Dendritic cell treated with granulocyte-macrophage colony-stimulating factor and Interleukin-4, amounts not matched to agents 40 ng/mL and 50 ng/mL, for 4 days (primary cell): ENCODE results near the gene DNAH10.
A peak's percentile ranks its signal among the peaks of the same experiment; 100 is the strongest.

Experiments used
- H3K27ac Mint-ChIP-seq: one replicate; pipeline ENCODE4 v1.8.0; 2022; ENCODE audit warnings: mild to moderate bottlenecking, mixed read lengths
- H3K27me3 Mint-ChIP-seq: one replicate; pipeline ENCODE4 v1.8.0; 2022; ENCODE audit warnings: mild to moderate bottlenecking, mixed read lengths
- H3K36me3 Mint-ChIP-seq: one replicate; pipeline ENCODE4 v1.8.0; 2022; ENCODE audit warnings: low read depth, mixed read lengths
- H3K4me1 Mint-ChIP-seq: one replicate; pipeline ENCODE4 v1.8.0; 2022; ENCODE audit warnings: low read depth, mixed read lengths
- H3K4me3 Mint-ChIP-seq: one replicate; pipeline ENCODE4 v1.8.0; 2022; ENCODE audit warnings: mild to moderate bottlenecking, moderate library complexity, mixed read lengths
- H3K9me3 Mint-ChIP-seq: one replicate; pipeline ENCODE4 v1.8.0; 2022; ENCODE audit warnings: mixed read lengths
- intact Hi-C: fragments of 100-400 bp; cut with micrococcal nuclease; formaldehyde crosslinking; loops from one replicate; pipeline ENCODE4 v1.15.0; 2022

DNAH10 gene

DNA sequence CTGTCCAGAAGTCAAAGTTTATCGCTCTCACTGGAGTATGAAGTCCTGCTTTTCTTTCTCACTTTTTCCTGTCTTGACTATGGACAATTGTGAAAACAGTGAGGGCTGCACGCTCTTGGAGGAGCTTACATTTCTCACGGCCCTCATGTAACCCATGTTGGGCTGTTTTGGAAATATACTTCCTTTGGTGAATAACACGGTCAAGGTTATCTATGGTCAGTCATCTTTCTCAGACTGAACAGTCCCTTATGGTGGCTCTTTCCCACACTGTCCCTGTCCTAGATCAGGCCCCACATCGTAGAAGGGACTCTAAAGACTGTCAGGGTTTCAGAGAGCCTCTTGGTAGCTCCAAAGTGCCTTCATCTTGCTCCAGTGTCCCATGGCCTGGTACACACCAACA is 203.3 kb downstream of the DNAH10 start:
- Mint-ChIP-seq H3K27ac (no peak overlapping the region), H3K36me3 (peaks cover 15% of the 10 kb centered on the region), H3K27me3 (no peaks in the 10 kb centered on the region), H3K4me3 (no peak overlapping the region), H3K4me1 (peaks cover 5% of the 10 kb centered on the region), H3K9me3 (no peaks in the 10 kb centered on the region)
- intact Hi-C loops = no loop called here

DNA sequence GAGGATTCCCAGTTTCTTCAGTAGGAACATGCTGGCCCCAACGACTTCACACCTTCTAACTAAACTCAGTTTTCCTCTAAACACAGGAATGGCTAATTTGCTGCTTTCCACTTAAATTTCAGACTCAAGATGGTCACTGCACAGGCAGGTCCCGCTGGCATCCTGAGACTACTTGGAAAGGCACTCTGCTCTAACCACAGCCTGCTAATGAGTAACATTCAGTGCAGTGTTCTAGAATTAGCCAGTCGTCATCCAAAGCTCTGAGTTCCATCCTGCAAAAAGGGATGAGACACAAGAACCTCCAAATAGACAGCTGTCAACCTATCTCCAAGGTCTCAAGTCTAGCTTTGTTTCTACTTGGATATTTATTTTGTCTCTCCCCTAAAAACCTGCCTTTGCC is 204.5 kb downstream of the DNAH10 start:
- Mint-ChIP-seq H3K27ac (no peak overlapping the region), H3K27me3 (no peaks in the 10 kb centered on the region), H3K9me3 (no peaks in the 10 kb centered on the region), H3K4me1 (peaks cover 9% of the 10 kb centered on the region), H3K36me3 (peaks cover 17% of the 10 kb centered on the region), H3K4me3 (no peak overlapping the region)
- intact Hi-C loops = no loop called here

DNA sequence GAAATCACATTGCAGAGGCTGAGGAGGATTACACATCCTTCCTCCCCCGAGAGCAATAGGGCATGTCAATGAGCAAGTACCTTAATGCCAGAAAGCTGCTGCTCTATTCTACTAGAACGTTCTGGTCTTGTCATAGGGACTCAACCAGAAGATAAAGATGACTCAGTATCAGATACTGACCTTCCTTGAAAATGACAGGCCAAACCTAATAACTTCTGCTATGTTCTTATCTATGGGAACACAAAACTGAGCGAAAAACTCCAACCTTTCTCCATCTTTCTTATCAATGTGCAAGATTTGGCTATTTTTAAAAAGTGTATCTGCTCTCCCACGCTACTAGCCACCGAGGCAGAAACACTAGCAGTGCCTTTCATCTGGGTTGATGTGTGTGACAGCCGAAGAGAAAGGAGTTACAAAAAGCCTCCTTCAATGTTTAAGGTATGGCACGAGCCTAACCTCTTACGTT is 205.1 kb downstream of the DNAH10 start:
- intact Hi-C loops = no loop called here
- Mint-ChIP-seq H3K36me3 (peaks cover 20% of the 10 kb centered on the region), H3K4me3 (no peak overlapping the region), H3K9me3 (no peaks in the 10 kb centered on the region), H3K27ac (no peak overlapping the region), H3K4me1 (peaks cover 11% of the 10 kb centered on the region), H3K27me3 (no peaks in the 10 kb centered on the region)

DNA sequence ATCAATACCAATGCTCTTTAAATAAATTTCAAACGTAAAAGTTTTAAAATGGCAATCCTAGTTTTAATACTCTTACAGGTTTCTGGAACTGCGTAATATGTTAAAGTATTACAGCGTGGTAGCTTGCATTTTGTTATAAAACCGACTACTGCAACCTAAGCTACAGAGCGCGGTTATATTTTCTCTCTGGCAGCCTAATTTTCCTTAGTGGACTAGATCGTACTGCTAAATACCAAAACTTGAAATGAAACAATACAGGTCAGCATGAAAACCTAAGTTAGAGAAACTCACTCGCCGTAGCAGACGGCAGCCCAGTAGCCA is 209.3 kb downstream of the DNAH10 start:
- peaks cover 22% of the 10 kb centered on the region for H3K36me3 Mint-ChIP-seq
- peak overlapping the region; percentile 83 for H3K4me3 Mint-ChIP-seq
- peak overlapping the region; percentile 70 for H3K27ac Mint-ChIP-seq
- H3K9me3 Mint-ChIP-seq = no peaks in the 10 kb centered on the region
- H3K4me1 Mint-ChIP-seq = peaks cover 24% of the 10 kb centered on the region
- intact Hi-C loops = no loop called here
- peaks cover 6% of the 10 kb centered on the region for H3K27me3 Mint-ChIP-seq

DNA sequence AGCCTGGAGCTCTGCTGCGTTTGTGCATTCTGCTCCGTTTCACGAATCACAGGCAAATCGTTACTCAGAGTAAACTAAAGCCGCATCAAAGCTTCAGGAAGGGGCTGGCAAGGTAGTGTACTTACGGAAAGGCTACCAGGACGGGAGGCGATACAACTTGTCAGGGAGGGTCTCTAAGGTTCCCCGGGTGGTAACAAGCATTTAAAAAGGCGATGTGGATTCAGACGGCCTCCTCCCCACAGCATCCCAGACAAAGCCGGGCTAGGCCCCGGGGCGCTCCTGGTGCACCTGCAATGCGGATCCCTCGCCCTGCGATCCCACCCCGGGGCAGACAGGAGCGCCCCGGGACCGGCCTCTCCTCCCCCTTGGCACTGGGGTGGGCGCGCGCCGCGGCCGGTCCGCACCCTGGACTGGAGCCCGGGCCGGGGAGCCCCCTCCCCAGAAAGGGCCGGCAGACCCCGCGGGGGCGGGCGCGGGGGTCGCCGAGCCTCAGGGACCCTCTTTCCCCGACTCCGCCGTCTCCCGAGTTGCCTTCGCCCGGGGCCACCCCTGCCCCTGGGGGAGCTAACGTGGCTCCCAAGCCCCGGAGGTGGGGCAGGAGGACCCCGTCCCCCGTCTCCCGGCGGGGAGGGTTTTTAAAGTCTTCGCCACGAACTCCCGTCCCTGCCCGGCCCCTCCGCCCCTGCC is 209.8 kb downstream of the DNAH10 start:
- H3K27me3 Mint-ChIP-seq = peaks cover 6% of the 10 kb centered on the region

DNA sequence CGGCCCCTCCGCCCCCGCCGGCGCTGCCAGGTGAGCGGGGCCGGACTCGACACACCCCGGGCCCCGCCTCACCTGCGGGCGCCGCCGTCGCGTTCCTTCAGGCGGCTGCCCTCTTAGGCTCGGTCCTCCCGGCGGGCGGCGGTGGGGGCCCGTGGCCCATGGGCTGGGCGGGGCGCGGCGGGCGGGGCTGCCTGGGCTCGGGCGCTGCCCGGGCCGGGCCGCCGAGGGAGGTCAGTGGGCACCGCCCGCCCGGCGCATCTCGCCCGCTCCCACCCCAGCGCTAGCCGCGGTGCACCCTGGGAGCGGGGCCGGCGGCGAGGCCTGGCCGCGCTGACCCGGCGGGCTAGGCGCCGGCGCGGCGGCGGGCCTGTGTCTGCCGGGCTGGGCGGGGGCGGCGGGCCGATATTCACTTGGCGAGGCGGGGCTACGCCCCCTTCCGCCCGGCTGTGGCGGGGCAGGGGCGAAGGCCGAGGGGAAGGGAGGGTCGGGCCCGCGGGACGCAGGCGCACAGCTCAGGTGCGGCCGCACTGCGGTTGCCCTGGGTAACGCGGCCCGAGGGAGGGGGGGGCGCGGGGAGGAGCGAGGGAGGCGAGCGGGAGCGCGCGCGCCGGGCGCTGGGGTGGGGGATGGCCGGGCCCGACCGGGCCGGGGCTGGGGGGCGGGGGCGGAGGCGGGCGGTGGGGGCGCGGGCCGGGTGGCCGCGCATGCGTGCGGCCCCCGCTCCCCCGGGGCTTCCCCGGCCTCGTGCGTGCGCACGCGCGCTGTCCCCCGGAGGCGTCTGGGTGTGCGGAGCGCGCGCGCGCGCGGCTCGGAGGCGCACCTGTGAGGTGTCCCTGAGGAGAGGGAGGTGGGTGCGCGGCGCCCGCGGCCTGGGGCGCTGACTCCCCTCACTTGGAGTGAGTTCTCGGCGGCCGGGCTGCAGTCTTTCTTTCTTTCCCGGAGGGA is 210.6 kb downstream of the DNAH10 start, which contains the start of the genes CCDC92 and ZNF664:
CCDC92 (minus strand) TSS at position 375 of the 945 bp plus-strand sequence. CDS start 28,526 bp downstream, outside the sequence.
ZNF664 (plus strand) TSS at position 759 of the 945 bp plus-strand sequence. CDS start 38,930 bp downstream, outside the sequence.
- H3K36me3 Mint-ChIP-seq = peaks cover 31% of the 10 kb centered on the region
- H3K4me1 Mint-ChIP-seq = peaks cover 24% of the 10 kb centered on the region
- H3K4me3 Mint-ChIP-seq = peak within 1 kb of the TSS; percentile 83
- H3K9me3 Mint-ChIP-seq = no peaks in the 10 kb centered on the region
- intact Hi-C loops = no loop called here
- H3K27me3 Mint-ChIP-seq = peaks cover 6% of the 10 kb centered on the region
- H3K27ac Mint-ChIP-seq = peak within 1 kb of the TSS; percentile 70

More for the DNA sequence above, 209.8 kb downstream of the DNAH10 start:
- no peaks in the 10 kb centered on the region for H3K9me3 Mint-ChIP-seq
- intact Hi-C loops = no loop called here
- peaks cover 28% of the 10 kb centered on the region for H3K36me3 Mint-ChIP-seq
- H3K4me1 Mint-ChIP-seq = peaks cover 24% of the 10 kb centered on the region
- H3K4me3 Mint-ChIP-seq = peak overlapping the region; percentile 83
- H3K27ac Mint-ChIP-seq = peak overlapping the region; percentile 70

DNA sequence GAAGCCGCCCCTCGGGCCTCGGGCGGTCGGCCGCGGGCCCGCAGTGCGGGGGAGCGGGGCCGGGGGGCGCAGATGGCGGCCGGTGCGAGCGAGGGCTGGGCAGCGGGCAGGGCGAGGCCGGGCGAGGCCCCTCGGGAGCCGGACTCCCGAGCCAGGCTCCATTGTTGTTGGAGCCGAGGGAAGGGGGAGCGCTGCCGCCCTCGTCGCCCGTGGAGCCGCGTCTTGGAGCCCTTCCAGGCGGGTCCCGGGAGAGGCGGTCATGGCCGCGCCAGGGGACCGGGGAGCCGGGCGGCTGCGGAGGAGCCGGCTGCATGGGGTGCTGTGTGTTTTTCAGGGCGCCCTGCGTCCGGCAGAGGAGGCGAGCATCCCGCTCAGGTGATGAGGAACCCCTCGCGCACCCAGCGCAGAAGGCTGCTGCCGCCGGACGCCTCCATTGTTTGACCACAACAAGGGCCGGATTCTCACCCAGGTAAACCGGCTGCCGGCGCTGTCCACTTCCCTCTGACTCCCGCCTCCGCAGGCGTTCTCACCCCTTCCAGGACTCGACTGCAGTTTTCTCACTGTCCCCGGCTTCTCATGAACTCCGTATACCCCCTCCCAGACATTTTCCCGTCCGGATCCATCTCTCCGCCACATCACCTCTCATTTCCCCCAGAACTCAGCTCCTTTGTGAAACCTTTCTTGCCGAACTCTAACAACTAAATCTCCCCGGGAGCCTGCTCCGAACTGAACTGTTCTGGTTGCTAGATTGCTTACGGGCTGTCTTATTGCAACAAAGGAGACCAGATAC is 211.6 kb downstream of the DNAH10 start:
- H3K9me3 Mint-ChIP-seq = no peaks in the 10 kb centered on the region
- peaks cover 32% of the 10 kb centered on the region for H3K36me3 Mint-ChIP-seq
- peaks cover 6% of the 10 kb centered on the region for H3K27me3 Mint-ChIP-seq
- H3K4me1 Mint-ChIP-seq = peaks cover 24% of the 10 kb centered on the region
- peak overlapping the region; percentile 9 for H3K27ac Mint-ChIP-seq
- intact Hi-C loops = no loop called here
- peak overlapping the region; percentile 72 for H3K4me3 Mint-ChIP-seq

DNA sequence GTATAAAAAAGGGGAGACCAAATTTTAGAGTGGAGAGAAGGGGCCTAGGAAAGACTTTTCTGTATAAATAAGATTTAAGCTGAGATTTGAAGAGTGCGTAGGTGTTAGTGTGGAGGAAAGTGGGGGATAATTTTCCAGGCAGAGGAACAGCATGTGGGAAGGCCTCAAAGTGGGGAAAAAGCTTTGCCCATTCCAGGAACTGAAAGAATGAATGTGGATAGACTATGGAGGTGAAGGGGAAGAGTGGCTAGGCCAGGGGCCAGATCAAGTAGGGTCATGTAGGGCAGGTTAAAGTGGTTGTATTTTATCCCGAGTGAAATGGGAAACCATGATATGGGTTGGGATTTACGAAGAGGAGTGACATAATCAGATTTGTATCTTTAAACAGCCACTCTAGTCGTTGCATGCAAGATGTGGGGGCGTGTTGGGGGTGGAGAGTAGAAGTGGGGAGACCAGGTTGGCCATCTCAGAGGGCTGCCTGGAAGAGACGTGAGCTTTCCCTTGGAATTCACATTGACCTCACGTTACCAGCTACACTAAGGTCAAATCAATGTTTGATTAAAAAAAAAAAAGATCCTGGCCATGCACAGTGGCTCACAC is 214.2 kb downstream of the DNAH10 start:
- Mint-ChIP-seq H3K4me3 (no peak overlapping the region), H3K4me1 (peaks cover 18% of the 10 kb centered on the region), H3K27ac (no peak overlapping the region), H3K9me3 (no peaks in the 10 kb centered on the region), H3K27me3 (peaks cover 6% of the 10 kb centered on the region), H3K36me3 (peaks cover 38% of the 10 kb centered on the region)
- intact Hi-C loops = no loop called here

DNA sequence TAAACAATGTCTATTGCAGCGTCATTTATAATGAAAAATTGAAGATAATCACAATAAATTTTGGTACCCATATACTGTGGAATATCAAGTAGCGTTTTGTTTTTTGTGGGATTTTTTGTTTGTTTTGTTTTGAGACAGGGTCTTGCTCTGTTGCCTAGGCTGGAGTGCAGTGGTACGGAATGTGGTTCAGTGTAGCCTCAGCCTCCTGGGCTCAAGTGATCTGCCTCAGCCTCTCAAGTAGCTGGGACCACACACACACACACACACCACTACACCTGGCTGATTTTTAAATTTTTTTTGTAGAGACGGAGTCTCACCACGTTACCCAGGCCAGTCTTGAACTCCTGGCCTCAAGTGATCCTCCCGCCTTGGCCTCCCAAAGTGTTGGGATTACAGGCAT is 217.5 kb downstream of the DNAH10 start:
- peaks cover 54% of the 10 kb centered on the region for H3K36me3 Mint-ChIP-seq
- no peak overlapping the region for H3K27ac Mint-ChIP-seq
- H3K4me3 Mint-ChIP-seq = no peak overlapping the region
- H3K4me1 Mint-ChIP-seq = peaks cover 21% of the 10 kb centered on the region
- H3K27me3 Mint-ChIP-seq = peaks cover under 1% of the 10 kb centered on the region
- intact Hi-C loops = no loop called here
- H3K9me3 Mint-ChIP-seq = no peaks in the 10 kb centered on the region

DNA sequence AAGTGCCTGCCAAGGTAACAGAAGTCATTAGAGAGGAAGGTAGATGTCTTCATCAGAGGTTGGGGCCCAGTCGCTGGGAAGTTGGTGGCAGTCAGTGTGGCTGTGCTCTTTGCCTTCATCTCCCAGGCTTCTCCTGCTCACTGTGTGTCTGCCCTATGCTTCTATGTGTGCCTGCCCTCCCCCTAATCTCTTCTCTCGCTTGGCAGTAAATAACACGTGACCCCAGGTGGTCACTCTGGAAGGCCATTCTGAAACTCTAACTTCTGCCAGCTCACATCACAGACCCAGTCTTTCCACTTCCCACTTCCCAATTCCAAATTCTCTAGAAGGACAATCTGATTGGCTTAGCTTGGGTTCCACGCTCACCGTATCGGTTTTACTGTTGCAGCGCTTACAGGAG is 220.2 kb downstream of the DNAH10 start:
- no peak overlapping the region for H3K4me3 Mint-ChIP-seq
- no peak overlapping the region for H3K27ac Mint-ChIP-seq
- peaks cover 49% of the 10 kb centered on the region for H3K36me3 Mint-ChIP-seq
- H3K9me3 Mint-ChIP-seq = no peaks in the 10 kb centered on the region
- H3K27me3 Mint-ChIP-seq = no peaks in the 10 kb centered on the region
- H3K4me1 Mint-ChIP-seq = peaks cover 23% of the 10 kb centered on the region
- intact Hi-C loops = loop anchor here (10.0 kb wide), 1 partner anchor 177 kb away; no protein-coding TSS in a partner anchor

DNA sequence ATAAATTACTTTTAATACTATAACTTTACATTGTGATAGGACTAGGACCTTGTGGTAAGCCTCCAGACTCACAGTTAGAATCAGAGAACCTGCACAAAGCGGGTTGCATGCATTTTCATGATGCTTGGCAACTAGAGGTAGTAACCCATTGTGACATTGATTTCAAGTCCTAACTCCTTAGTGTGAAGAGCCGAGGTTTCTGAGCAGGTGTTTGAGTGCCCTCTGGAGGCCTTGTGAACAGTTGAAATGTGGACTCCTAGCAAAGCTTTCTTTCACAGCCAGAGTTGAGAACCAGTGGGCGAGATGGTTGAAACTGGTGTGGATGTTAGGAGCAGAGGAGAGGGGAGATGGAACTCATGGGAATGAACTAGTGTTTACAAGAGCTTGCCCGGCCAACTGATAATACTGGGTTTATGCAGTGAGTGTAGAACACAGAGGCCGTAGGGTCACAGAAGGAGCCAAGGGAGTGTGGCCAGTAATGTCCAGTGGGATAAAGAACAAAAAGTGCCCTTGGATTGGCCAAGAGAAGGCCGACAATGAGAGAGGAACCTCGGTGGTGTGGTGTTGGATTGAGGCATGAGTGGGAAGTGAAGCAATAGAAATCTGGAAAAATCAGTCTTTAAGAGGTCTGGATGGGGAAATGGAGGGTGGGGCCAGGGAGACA is 221.9 kb downstream of the DNAH10 start:
- Mint-ChIP-seq H3K36me3 (peaks cover 57% of the 10 kb centered on the region), H3K27ac (peak overlapping the region; percentile 50), H3K4me3 (no peak overlapping the region), H3K4me1 (peaks cover 23% of the 10 kb centered on the region), H3K9me3 (no peaks in the 10 kb centered on the region), H3K27me3 (no peaks in the 10 kb centered on the region)
- intact Hi-C loops = loop anchor here (1.0 to 10.0 kb wide), 2 partner anchors 79 to 179 kb away; no protein-coding TSS in a partner anchor

DNA sequence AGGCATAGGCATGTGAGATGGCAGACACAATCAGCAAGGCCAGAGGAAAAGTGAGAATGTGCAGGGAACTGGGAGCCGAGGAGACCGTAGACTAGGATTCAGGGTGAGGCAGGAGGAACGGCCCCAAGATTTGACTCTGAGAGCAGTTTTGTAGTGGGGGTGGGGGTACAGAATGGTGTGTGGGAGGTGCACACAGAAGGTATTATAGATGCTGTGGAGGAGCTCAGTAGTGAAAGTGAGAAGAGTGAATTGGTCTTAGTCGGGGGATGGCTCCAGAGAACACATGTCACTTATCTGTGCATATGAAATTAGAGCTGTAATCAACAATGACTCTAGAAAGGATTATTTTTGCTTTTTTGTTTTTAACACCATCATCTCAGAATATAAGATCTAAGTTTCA is 222.8 kb downstream of the DNAH10 start:
- intact Hi-C loops = loop anchor here (1.0 to 10.0 kb wide), 2 partner anchors 80 to 180 kb away; no protein-coding TSS in a partner anchor
- Mint-ChIP-seq H3K9me3 (no peaks in the 10 kb centered on the region), H3K4me3 (no peak overlapping the region), H3K27me3 (no peaks in the 10 kb centered on the region), H3K4me1 (peaks cover 25% of the 10 kb centered on the region), H3K27ac (no peak overlapping the region), H3K36me3 (peaks cover 59% of the 10 kb centered on the region)
